ENCODE data around the gene GMPR.

The GMPR gene

GRCh38 chr6:16236631-16237199 lies 1.7 kb upstream of the GMPR start:
- H3K27me3 ChIP-seq (ENCODE audit: control insufficient read depth, insufficient read depth, low read length) = peaks cover 50% of the 10 kb centered on the region
- no peak overlapping the region for H3K27ac ChIP-seq (ENCODE audit: low read depth, low read length)

GRCh38 chr6:16237242-16237641 lies 1.1 kb upstream of the GMPR start:
- Histone ChIP-seq H3K27me3 (ENCODE audit: control insufficient read depth, insufficient read depth, low read length) (peaks cover 50% of the 10 kb centered on the region), H3K36me3 (ENCODE audit: control insufficient read depth, insufficient read depth, low read length) (no peaks in the 10 kb centered on the region), H3K9ac (ENCODE audit: low read length) (no peak overlapping the region), H3K9me3 (ENCODE audit: control insufficient read depth, insufficient read depth, low read depth, low read length) (no peaks in the 10 kb centered on the region), H3K4me3 (ENCODE audit: low read depth, low read length) (no peak overlapping the region), H3K4me1 (ENCODE audit: control insufficient read depth, insufficient read depth, low read length) (peaks cover 3% of the 10 kb centered on the region), H3K27ac (ENCODE audit: low read depth, low read length) (no peak overlapping the region)

More at GRCh38 chr6:16236631-16237199, 1.7 kb upstream of the GMPR start:
- no peaks in the 10 kb centered on the region for H3K9me3 ChIP-seq (ENCODE audit: control insufficient read depth, insufficient read depth, low read depth, low read length)
- no peak overlapping the region for H3K4me3 ChIP-seq (ENCODE audit: low read depth, low read length)
- no peaks in the 10 kb centered on the region for H3K36me3 ChIP-seq (ENCODE audit: control insufficient read depth, insufficient read depth, low read length)
- peaks cover 3% of the 10 kb centered on the region for H3K4me1 ChIP-seq (ENCODE audit: control insufficient read depth, insufficient read depth, low read length)
- H3K9ac ChIP-seq (ENCODE audit: low read length) = no peak overlapping the region

GRCh38 chr6:16238963-16239797 lies 793 bp downstream of the GMPR start:
- peaks cover 3% of the 10 kb centered on the region for H3K4me1 ChIP-seq (ENCODE audit: control insufficient read depth, insufficient read depth, low read length)
- H3K27ac ChIP-seq (ENCODE audit: low read depth, low read length) = no peak overlapping the region
- no peak overlapping the region for H3K9ac ChIP-seq (ENCODE audit: low read length)
- H3K4me3 ChIP-seq (ENCODE audit: low read depth, low read length) = peak overlapping the region; percentile 83
- no peaks in the 10 kb centered on the region for H3K9me3 ChIP-seq (ENCODE audit: control insufficient read depth, insufficient read depth, low read depth, low read length)
- H3K36me3 ChIP-seq (ENCODE audit: control insufficient read depth, insufficient read depth, low read length) = no peaks in the 10 kb centered on the region
- peaks cover 50% of the 10 kb centered on the region for H3K27me3 ChIP-seq (ENCODE audit: control insufficient read depth, insufficient read depth, low read length)

GRCh38 chr6:16239798-16240123 lies 1.4 kb downstream of the GMPR start:
- H3K27ac ChIP-seq (ENCODE audit: low read depth, low read length) = no peak overlapping the region
- peaks cover 50% of the 10 kb centered on the region for H3K27me3 ChIP-seq (ENCODE audit: control insufficient read depth, insufficient read depth, low read length)
- peak overlapping the region; percentile 83 for H3K4me3 ChIP-seq (ENCODE audit: low read depth, low read length)
- H3K4me1 ChIP-seq (ENCODE audit: control insufficient read depth, insufficient read depth, low read length) = peaks cover 9% of the 10 kb centered on the region
- H3K9me3 ChIP-seq (ENCODE audit: control insufficient read depth, insufficient read depth, low read depth, low read length) = no peaks in the 10 kb centered on the region
- no peaks in the 10 kb centered on the region for H3K36me3 ChIP-seq (ENCODE audit: control insufficient read depth, insufficient read depth, low read length)
- H3K9ac ChIP-seq (ENCODE audit: low read length) = no peak overlapping the region

GRCh38 chr6:16240589-16241320 lies 2.4 kb downstream of the GMPR start:
- no peak overlapping the region for H3K9ac ChIP-seq (ENCODE audit: low read length)
- H3K4me3 ChIP-seq (ENCODE audit: low read depth, low read length) = no peak overlapping the region
- peaks cover 47% of the 10 kb centered on the region for H3K27me3 ChIP-seq (ENCODE audit: control insufficient read depth, insufficient read depth, low read length)
- H3K27ac ChIP-seq (ENCODE audit: low read depth, low read length) = no peak overlapping the region
- H3K36me3 ChIP-seq (ENCODE audit: control insufficient read depth, insufficient read depth, low read length) = no peaks in the 10 kb centered on the region
- H3K4me1 ChIP-seq (ENCODE audit: control insufficient read depth, insufficient read depth, low read length) = peaks cover 13% of the 10 kb centered on the region
- no peaks in the 10 kb centered on the region for H3K9me3 ChIP-seq (ENCODE audit: control insufficient read depth, insufficient read depth, low read depth, low read length)

GRCh38 chr6:16241321-16241689 lies 2.9 kb downstream of the GMPR start:
- no peaks in the 10 kb centered on the region for H3K36me3 ChIP-seq (ENCODE audit: control insufficient read depth, insufficient read depth, low read length)
- no peaks in the 10 kb centered on the region for H3K9me3 ChIP-seq (ENCODE audit: control insufficient read depth, insufficient read depth, low read depth, low read length)
- H3K4me3 ChIP-seq (ENCODE audit: low read depth, low read length) = no peak overlapping the region
- H3K27me3 ChIP-seq (ENCODE audit: control insufficient read depth, insufficient read depth, low read length) = peaks cover 43% of the 10 kb centered on the region
- no peak overlapping the region for H3K27ac ChIP-seq (ENCODE audit: low read depth, low read length)
- no peak overlapping the region for H3K9ac ChIP-seq (ENCODE audit: low read length)
- peaks cover 13% of the 10 kb centered on the region for H3K4me1 ChIP-seq (ENCODE audit: control insufficient read depth, insufficient read depth, low read length)

- Histone ChIP-seq H3K27me3 (ENCODE audit: control insufficient read depth, insufficient read depth, low read length) (peaks cover 26% of the 10 kb centered on the region), H3K9me3 (ENCODE audit: control insufficient read depth, insufficient read depth, low read depth, low read length) (no peaks in the 10 kb centered on the region), H3K4me1 (ENCODE audit: control insufficient read depth, insufficient read depth, low read length) (peaks cover 13% of the 10 kb centered on the region), H3K9ac (ENCODE audit: low read length) (no peak overlapping the region), H3K4me3 (ENCODE audit: low read depth, low read length) (no peak overlapping the region), H3K27ac (ENCODE audit: low read depth, low read length) (no peak overlapping the region), H3K36me3 (ENCODE audit: control insufficient read depth, insufficient read depth, low read length) (no peaks in the 10 kb centered on the region)
These were observed 4.7 kb downstream of the GMPR start for GRCh38 chr6:16243055-16243454.

GRCh38 chr6:16243664-16244063 lies 5.3 kb downstream of the GMPR start:
- H3K27ac ChIP-seq (ENCODE audit: low read depth, low read length) = no peak overlapping the region
- H3K9me3 ChIP-seq (ENCODE audit: control insufficient read depth, insufficient read depth, low read depth, low read length) = no peaks in the 10 kb centered on the region
- H3K27me3 ChIP-seq (ENCODE audit: control insufficient read depth, insufficient read depth, low read length) = peaks cover 20% of the 10 kb centered on the region
- H3K36me3 ChIP-seq (ENCODE audit: control insufficient read depth, insufficient read depth, low read length) = no peaks in the 10 kb centered on the region
- H3K4me1 ChIP-seq (ENCODE audit: control insufficient read depth, insufficient read depth, low read length) = peaks cover 13% of the 10 kb centered on the region
- no peak overlapping the region for H3K4me3 ChIP-seq (ENCODE audit: low read depth, low read length)
- H3K9ac ChIP-seq (ENCODE audit: low read length) = no peak overlapping the region

- no peaks in the 10 kb centered on the region for H3K36me3 ChIP-seq (ENCODE audit: control insufficient read depth, insufficient read depth, low read length)
- peaks cover 12% of the 10 kb centered on the region for H3K27me3 ChIP-seq (ENCODE audit: control insufficient read depth, insufficient read depth, low read length)
- H3K4me3 ChIP-seq (ENCODE audit: low read depth, low read length) = no peak overlapping the region
- H3K27ac ChIP-seq (ENCODE audit: low read depth, low read length) = no peak overlapping the region
- H3K9ac ChIP-seq (ENCODE audit: low read length) = no peak overlapping the region
- H3K9me3 ChIP-seq (ENCODE audit: control insufficient read depth, insufficient read depth, low read depth, low read length) = no peaks in the 10 kb centered on the region
- peaks cover 10% of the 10 kb centered on the region for H3K4me1 ChIP-seq (ENCODE audit: control insufficient read depth, insufficient read depth, low read length)
These were observed 6.1 kb downstream of the GMPR start for GRCh38 chr6:16244446-16244845.

- H3K36me3 ChIP-seq (ENCODE audit: control insufficient read depth, insufficient read depth, low read length) = no peaks in the 10 kb centered on the region
- peaks cover 7% of the 10 kb centered on the region; the same call in 1 of the 2 replicates for H3K27me3 ChIP-seq (ENCODE audit: control insufficient read depth, insufficient read depth, low read length)
- H3K9ac ChIP-seq (ENCODE audit: low read length) = no peak overlapping the region
These were observed 6.6 kb downstream of the GMPR start for GRCh38 chr6:16244869-16245451.

More at GRCh38 chr6:16244869-16245451, 6.6 kb downstream of the GMPR start:
- H3K27ac ChIP-seq (ENCODE audit: low read depth, low read length) = no peak overlapping the region
- peaks cover 14% of the 10 kb centered on the region for H3K4me1 ChIP-seq (ENCODE audit: control insufficient read depth, insufficient read depth, low read length)
- no peak overlapping the region for H3K4me3 ChIP-seq (ENCODE audit: low read depth, low read length)
- no peaks in the 10 kb centered on the region for H3K9me3 ChIP-seq (ENCODE audit: control insufficient read depth, insufficient read depth, low read depth, low read length)
